ENCODE measurements around the gene GSAP. TPM values are rescaled to one million over a fixed set of nuclear protein-coding genes. Genes with fewer than 3 reads are reported as not detected.

The GSAP gene
- polyA plus RNA-seq, 1 of the 3 experiments (the other 2 are of a cell fraction) = 5.9 TPM

DNA sequence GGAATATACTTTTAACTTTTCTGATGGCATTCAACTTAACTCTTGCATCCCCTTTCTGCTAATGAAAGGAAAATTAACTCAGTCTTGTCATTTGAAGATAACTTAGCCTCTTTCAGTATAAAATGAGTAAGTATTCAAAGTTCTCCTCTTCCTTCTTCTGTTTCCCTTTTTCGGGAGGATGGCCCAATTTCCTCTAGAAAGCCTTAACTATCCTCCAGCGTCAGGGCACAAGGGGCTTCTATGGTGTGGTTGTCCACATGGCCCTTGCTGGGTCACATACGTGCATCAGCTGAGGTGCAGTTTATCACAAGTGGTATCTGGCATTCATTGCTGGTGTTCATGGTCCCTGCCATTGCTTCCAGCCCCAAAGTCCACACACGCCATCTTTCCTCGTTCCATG is 17.8 kb upstream of the GSAP start:
- H3K36me3 ChIP-seq (replicated peaks in 1 of 2; ENCODE audit: control insufficient read depth in 1 of 2, insufficient read depth in 2 of 2, low read length in 1 of 2) = no peaks in the 10 kb centered on the region
- H3K4me2 ChIP-seq = no peak overlapping the region
- no peak overlapping the region for H3K4me3 ChIP-seq (ENCODE audit: low read depth in 2 of 2, low read length in 1 of 2)
- no peak overlapping the region for H3K27ac ChIP-seq (ENCODE audit: low read depth in 2 of 2, low read length in 1 of 2)
- no peak overlapping the region for H2AFZ ChIP-seq (ENCODE audit: low read depth)
- H3K9ac ChIP-seq = no peak overlapping the region
- DNase-seq = no peak
- peaks cover 0 to 15% of the 10 kb centered on the region in 2 experiments; a peak in 2 of 4 replicates for H3K4me1 ChIP-seq (ENCODE audit: control insufficient read depth in 1 of 2, insufficient read depth in 2 of 2, low read depth in 1 of 2, low read length in 1 of 2)
- 90% methylated on average over 5 of the region's 5 CpGs for WGBS (ENCODE audit: low lambda C conversion rate)
- no peaks in the 10 kb centered on the region for H3K27me3 ChIP-seq (ENCODE audit: insufficient read depth)
- H3K9me3 ChIP-seq = no peaks in the 10 kb centered on the region
- no peaks in the 10 kb centered on the region for H3K9me2 ChIP-seq
- ChIA-PET CTCF (no interaction called here), POLR2A (no interaction called here)
- peaks cover 5% of the 10 kb centered on the region for H3F3A ChIP-seq (replicated peaks; ENCODE audit: insufficient read depth)
- no peaks in the 10 kb centered on the region for H4K20me1 ChIP-seq (ENCODE audit: insufficient read depth)
- TF ChIP-seq, protein P1, sequence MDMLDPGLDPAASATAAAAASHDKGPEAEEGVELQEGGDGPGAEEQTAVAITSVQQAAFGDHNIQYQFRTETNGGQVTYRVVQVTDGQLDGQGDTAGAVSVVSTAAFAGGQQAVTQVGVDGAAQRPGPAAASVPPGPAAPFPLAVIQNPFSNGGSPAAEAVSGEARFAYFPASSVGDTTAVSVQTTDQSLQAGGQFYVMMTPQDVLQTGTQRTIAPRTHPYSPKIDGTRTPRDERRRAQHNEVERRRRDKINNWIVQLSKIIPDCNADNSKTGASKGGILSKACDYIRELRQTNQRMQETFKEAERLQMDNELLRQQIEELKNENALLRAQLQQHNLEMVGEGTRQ (IDR thresholded peaks at IDR 0.05; ENCODE audit: borderline replicate concordance, low read depth, low read length) = no peak
- TF ChIP-seq, protein P2, sequence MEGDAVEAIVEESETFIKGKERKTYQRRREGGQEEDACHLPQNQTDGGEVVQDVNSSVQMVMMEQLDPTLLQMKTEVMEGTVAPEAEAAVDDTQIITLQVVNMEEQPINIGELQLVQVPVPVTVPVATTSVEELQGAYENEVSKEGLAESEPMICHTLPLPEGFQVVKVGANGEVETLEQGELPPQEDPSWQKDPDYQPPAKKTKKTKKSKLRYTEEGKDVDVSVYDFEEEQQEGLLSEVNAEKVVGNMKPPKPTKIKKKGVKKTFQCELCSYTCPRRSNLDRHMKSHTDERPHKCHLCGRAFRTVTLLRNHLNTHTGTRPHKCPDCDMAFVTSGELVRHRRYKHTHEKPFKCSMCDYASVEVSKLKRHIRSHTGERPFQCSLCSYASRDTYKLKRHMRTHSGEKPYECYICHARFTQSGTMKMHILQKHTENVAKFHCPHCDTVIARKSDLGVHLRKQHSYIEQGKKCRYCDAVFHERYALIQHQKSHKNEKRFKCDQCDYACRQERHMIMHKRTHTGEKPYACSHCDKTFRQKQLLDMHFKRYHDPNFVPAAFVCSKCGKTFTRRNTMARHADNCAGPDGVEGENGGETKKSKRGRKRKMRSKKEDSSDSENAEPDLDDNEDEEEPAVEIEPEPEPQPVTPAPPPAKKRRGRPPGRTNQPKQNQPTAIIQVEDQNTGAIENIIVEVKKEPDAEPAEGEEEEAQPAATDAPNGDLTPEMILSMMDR (IDR thresholded peaks at IDR 0.05) = no peak
- TF ChIP-seq RFX5 (IDR thresholded peaks at IDR 0.05; ENCODE audit: low read length) = no peak
- no peak for TF ChIP-seq TCF12 (IDR thresholded peaks at IDR 0.05)
- no peak for TF ChIP-seq FOSL2 (IDR thresholded peaks at IDR 0.05; ENCODE audit: borderline replicate concordance, low read depth)
- no peak for TF ChIP-seq EZH2phosphoT487 (IDR thresholded peaks at IDR 0.05; ENCODE audit: borderline replicate concordance, low read depth)
- no peak for TF ChIP-seq RCOR1 (IDR thresholded peaks at IDR 0.05; ENCODE audit: low read length)
- no peak for TF ChIP-seq RXRA (IDR thresholded peaks at IDR 0.05; ENCODE audit: borderline replicate concordance, low read depth)
- H3K79me2 ChIP-seq (ENCODE audit: insufficient read depth) = no peaks in the 10 kb centered on the region

DNA sequence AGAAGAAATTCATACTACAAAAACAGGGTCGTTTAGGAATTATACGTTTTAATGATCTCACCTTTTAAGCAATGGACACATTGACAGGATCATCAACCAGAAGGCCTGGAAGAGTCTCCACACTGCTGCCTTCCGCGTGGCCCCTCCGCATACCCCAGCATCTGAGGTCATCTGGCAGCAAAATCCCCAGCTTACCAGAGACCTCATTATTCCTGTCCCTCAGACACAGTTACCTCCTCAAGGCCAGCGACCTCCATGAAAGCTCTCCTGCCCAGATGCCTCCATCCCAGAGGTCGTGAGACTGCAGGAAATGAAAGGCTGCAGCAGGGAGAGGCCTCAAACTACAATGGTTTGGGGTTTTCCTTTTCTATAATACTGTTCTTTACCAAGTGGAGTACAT is 14.8 kb upstream of the GSAP start:
- H3K36me3 ChIP-seq (replicated peaks in 1 of 2; ENCODE audit: control insufficient read depth in 1 of 2, insufficient read depth in 2 of 2, low read length in 1 of 2) = no peaks in the 10 kb centered on the region
- H3K9me3 ChIP-seq = no peaks in the 10 kb centered on the region
- H3K9me2 ChIP-seq = no peaks in the 10 kb centered on the region
- H3K79me2 ChIP-seq (ENCODE audit: insufficient read depth) = no peaks in the 10 kb centered on the region
- H3K9ac ChIP-seq = no peak overlapping the region
- H3F3A ChIP-seq (replicated peaks; ENCODE audit: insufficient read depth) = peaks cover 20% of the 10 kb centered on the region
- H3K4me2 ChIP-seq = no peak overlapping the region
- DNase-seq = peak; percentile 43
- CTCF ChIA-PET = interaction anchor here (1.0 kb wide), 1 partner anchor 8 kb away, joined by 4 read pairs; no protein-coding TSS in a partner anchor
- H2AFZ ChIP-seq (ENCODE audit: low read depth) = no peak overlapping the region
- H3K4me3 ChIP-seq (ENCODE audit: low read depth in 2 of 2, low read length in 1 of 2) = no peak overlapping the region
- peak overlapping the region in 1 of 2 experiments; percentile 34; a peak in 2 of 4 replicates for H3K27ac ChIP-seq (ENCODE audit: low read depth in 2 of 2, low read length in 1 of 2)
- H3K4me1 ChIP-seq (ENCODE audit: control insufficient read depth in 1 of 2, insufficient read depth in 2 of 2, low read depth in 1 of 2, low read length in 1 of 2) = peaks cover 18 to 25% of the 10 kb centered on the region in 2 experiments; a peak in 3 of 4 replicates
- H4K20me1 ChIP-seq (ENCODE audit: insufficient read depth) = no peaks in the 10 kb centered on the region
- no peaks in the 10 kb centered on the region for H3K27me3 ChIP-seq (ENCODE audit: insufficient read depth)
- POLR2A ChIA-PET = no interaction called here
- WGBS (ENCODE audit: low lambda C conversion rate) = 69% methylated on average over 7 of the region's 7 CpGs
- TF ChIP-seq, protein P3, sequence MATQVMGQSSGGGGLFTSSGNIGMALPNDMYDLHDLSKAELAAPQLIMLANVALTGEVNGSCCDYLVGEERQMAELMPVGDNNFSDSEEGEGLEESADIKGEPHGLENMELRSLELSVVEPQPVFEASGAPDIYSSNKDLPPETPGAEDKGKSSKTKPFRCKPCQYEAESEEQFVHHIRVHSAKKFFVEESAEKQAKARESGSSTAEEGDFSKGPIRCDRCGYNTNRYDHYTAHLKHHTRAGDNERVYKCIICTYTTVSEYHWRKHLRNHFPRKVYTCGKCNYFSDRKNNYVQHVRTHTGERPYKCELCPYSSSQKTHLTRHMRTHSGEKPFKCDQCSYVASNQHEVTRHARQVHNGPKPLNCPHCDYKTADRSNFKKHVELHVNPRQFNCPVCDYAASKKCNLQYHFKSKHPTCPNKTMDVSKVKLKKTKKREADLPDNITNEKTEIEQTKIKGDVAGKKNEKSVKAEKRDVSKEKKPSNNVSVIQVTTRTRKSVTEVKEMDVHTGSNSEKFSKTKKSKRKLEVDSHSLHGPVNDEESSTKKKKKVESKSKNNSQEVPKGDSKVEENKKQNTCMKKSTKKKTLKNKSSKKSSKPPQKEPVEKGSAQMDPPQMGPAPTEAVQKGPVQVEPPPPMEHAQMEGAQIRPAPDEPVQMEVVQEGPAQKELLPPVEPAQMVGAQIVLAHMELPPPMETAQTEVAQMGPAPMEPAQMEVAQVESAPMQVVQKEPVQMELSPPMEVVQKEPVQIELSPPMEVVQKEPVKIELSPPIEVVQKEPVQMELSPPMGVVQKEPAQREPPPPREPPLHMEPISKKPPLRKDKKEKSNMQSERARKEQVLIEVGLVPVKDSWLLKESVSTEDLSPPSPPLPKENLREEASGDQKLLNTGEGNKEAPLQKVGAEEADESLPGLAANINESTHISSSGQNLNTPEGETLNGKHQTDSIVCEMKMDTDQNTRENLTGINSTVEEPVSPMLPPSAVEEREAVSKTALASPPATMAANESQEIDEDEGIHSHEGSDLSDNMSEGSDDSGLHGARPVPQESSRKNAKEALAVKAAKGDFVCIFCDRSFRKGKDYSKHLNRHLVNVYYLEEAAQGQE (IDR thresholded peaks at IDR 0.05; ENCODE audit: low read depth, low read length) = no peak
- TF ChIP-seq EP300 (IDR thresholded peaks at IDR 0.05; ENCODE audit: borderline replicate concordance in 1 of 2, low read depth in 1 of 2, low read length in 1 of 2) (no peak), NRF1 (IDR thresholded peaks at IDR 0.05; ENCODE audit: low read depth, low read length) (no peak), YY1 (IDR thresholded peaks at IDR 0.05; ENCODE audit: low read depth) (no peak), NFIC (IDR thresholded peaks at IDR 0.05; ENCODE audit: borderline replicate concordance) (no peak), FOXM1 (IDR thresholded peaks at IDR 0.05; ENCODE audit: low read depth) (no peak)
- TF ChIP-seq, protein P4, sequence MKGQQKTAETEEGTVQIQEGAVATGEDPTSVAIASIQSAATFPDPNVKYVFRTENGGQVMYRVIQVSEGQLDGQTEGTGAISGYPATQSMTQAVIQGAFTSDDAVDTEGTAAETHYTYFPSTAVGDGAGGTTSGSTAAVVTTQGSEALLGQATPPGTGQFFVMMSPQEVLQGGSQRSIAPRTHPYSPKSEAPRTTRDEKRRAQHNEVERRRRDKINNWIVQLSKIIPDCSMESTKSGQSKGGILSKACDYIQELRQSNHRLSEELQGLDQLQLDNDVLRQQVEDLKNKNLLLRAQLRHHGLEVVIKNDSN (IDR thresholded peaks at IDR 0.05; ENCODE audit: borderline replicate concordance, low read depth) = no peak
